ENCODE measurements around the gene ZNF628.

DNA sequence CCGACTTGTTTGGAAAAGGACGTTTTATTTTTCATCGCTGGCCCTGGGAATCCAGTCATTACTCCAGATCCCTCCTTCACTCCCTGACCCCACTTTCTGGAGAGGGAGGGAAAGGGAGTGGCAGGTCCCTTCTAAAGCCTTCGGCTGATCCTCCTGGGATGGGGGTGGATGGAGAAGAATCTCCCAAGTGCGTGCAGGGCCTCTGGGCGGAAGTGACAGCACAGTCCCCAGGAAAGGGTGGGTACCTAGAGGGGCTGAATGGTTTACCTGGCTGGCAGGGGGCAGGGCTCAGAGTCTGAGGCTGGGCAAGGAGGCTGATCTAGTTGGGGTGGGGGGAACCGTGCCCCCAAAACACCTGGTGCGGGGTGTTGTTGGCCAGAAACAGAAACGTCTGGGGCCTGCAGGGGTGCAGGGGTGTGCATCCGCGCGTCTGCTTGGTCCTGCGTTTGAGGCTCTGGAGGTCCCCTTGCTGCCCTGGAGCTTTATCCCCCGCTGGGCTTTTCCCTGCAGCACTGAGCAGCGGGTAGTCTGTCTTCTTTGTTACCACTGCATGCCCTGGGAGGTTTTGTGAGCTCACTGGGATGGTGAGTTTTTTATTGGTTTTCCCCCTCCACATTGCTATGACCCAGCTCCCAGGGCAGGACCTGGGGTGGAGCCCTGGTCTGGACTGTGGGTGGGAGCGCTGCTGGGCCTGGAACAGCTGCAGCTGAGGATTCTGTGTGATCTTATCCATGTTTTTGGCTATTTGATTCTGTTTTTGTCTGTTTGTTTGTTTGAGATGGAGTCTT, 3.0 kb upstream of the ZNF628 start:
- TF ChIP-seq, protein P1, sequence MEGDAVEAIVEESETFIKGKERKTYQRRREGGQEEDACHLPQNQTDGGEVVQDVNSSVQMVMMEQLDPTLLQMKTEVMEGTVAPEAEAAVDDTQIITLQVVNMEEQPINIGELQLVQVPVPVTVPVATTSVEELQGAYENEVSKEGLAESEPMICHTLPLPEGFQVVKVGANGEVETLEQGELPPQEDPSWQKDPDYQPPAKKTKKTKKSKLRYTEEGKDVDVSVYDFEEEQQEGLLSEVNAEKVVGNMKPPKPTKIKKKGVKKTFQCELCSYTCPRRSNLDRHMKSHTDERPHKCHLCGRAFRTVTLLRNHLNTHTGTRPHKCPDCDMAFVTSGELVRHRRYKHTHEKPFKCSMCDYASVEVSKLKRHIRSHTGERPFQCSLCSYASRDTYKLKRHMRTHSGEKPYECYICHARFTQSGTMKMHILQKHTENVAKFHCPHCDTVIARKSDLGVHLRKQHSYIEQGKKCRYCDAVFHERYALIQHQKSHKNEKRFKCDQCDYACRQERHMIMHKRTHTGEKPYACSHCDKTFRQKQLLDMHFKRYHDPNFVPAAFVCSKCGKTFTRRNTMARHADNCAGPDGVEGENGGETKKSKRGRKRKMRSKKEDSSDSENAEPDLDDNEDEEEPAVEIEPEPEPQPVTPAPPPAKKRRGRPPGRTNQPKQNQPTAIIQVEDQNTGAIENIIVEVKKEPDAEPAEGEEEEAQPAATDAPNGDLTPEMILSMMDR (conservative IDR thresholded peaks at IDR 0.05 in 1 of 2, IDR thresholded peaks at IDR 0.05 in 1 of 2; ENCODE audit: extremely low read depth in 1 of 2, insufficient read depth in 1 of 2, low read depth in 1 of 2, low read length in 2 of 2): no peak
- TF ChIP-seq EZH2 (IDR thresholded peaks at IDR 0.05; ENCODE audit: borderline replicate concordance, low read length): no peak
